Activated CD8-positive, alpha-beta T cell treated with anti-CD3 and anti-CD28 coated beads, Interleukin-2, amount 10 ng/mL, durations not matched to agents 7 days and 5 days (primary cell): Measurements from ENCODE around the gene PSMD13. TPM values are rescaled to one million over a fixed set of nuclear protein-coding genes. Genes with fewer than 3 reads are reported as not detected.
A peak's percentile ranks its signal among the peaks of the same experiment; 100 is the strongest.
"Not testable (repeated sequence)": the region's sequence is repeated elsewhere in the genome, so short reads cannot be mapped to it uniquely, and the experiment has no call there.

Source experiments
- ATAC-seq: fragments of 150-1000 bp; cut with Tn5 transposase; one replicate; pipeline ENCODE4 v1.10.0; 2021; ENCODE audit warnings: moderate library complexity
- CTCF ChIA-PET: fragments of 350-600 bp; sonication (Branson Sonifier 250); formaldehyde crosslinking; loops from one replicate; lab custom pipeline; 2021; ENCODE audit warnings: antibody characterized with exemption; lab: Charles Lee
- POLR2A ChIA-PET: fragments of 350-600 bp; sonication (Branson Sonifier 250); formaldehyde crosslinking; loops from one replicate; lab custom pipeline; 2021; ENCODE audit warnings: antibody characterized with exemption; lab: Charles Lee
- DNase-seq: peaks from one replicate; pipeline ENCODE4 v3.0.0-alpha.2; 2020
- H3K27ac Mint-ChIP-seq: one replicate; pipeline ENCODE4 v1.8.0; 2021; ENCODE audit warnings: mild to moderate bottlenecking, mixed read lengths
- H3K27me3 Mint-ChIP-seq: one replicate; pipeline ENCODE4 v1.8.0; 2021; ENCODE audit warnings: low read depth, mixed read lengths
- H3K36me3 Mint-ChIP-seq: one replicate; pipeline ENCODE4 v1.8.0; 2021; ENCODE audit warnings: low read depth, mixed read lengths
- H3K4me1 Mint-ChIP-seq: one replicate; pipeline ENCODE4 v1.8.0; 2021; ENCODE audit warnings: low read depth, mixed read lengths
- H3K4me3 Mint-ChIP-seq: one replicate; pipeline ENCODE4 v1.8.0; 2021; ENCODE audit warnings: mild to moderate bottlenecking, mixed read lengths
- H3K9me3 Mint-ChIP-seq: one replicate; pipeline ENCODE4 v1.8.0; 2022; ENCODE audit warnings: mixed read lengths; ENCODE audit not compliant: insufficient read depth
- total RNA-seq, 2 experiments: library from RNA; stranded (reverse); gene quantifications; one replicate each; pipeline ENCODE4 v1.2.3, GENCODE V29; 2021

The PSMD13 gene
- total RNA-seq, 2 experiments from 2014 or later: 164 to 173 TPM

DNA sequence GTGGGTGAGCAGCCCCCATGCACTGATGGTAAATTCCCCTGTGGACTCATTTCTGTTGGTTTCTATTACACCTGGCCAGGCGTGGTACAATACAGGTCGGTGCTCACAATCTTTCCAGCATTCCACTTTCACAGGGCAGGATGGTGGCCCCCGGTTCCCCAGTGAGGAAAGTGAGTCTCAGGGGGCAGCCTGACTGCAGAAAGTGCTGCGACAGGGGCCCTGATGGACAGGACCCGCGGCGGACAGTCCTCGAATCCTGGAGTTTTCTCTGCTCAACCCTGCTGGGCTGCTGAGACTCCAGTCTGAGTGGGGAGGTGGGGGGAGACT, 49.1 kb downstream of the PSMD13 start:
- H3K27me3 Mint-ChIP-seq: peaks cover 6% of the 10 kb centered on the region
- peaks cover 65% of the 10 kb centered on the region for H3K4me1 Mint-ChIP-seq
- ATAC-seq: no peak
- CTCF ChIA-PET: interaction anchor here (1.9 to 7.1 kb wide), 2 partner anchors 19 to 36 kb away, joined by 5 to 76 read pairs; no protein-coding TSS in a partner anchor
- no peaks in the 10 kb centered on the region for H3K9me3 Mint-ChIP-seq
- POLR2A ChIA-PET: interaction anchor here (0.6 to 5.7 kb wide), 3 partner anchors 18 to 78 kb away, joined by 3 to 41 read pairs (median 3); partner anchors contain the start of genes BET1L and RIC8A
- peak overlapping the region; percentile 18 for H3K4me3 Mint-ChIP-seq
- DNase-seq: peak; percentile 19
- peak overlapping the region; percentile 81 for H3K27ac Mint-ChIP-seq
- peaks cover 74% of the 10 kb centered on the region for H3K36me3 Mint-ChIP-seq

- Mint-ChIP-seq H3K27ac (peak overlapping the region; percentile 97), H3K4me1 (peaks cover 62% of the 10 kb centered on the region), H3K36me3 (peaks cover 69% of the 10 kb centered on the region), H3K4me3 (peak overlapping the region; percentile 94)
- H3K27me3 Mint-ChIP-seq, H3K9me3 Mint-ChIP-seq: not testable (repeated sequence)
- ATAC-seq (peak; percentile 1), DNase-seq (peak; percentile 90)
- ChIA-PET POLR2A (interaction anchor here (0.8 to 10.0 kb wide), 19 partner anchors 7 to 249 kb away, joined by 3 to 97 read pairs (median 7); partner anchors contain the start of genes BET1L, IFITM1, IFITM2 and IFITM5), CTCF (interaction anchor here (0.9 to 7.1 kb wide), 13 partner anchors 9 to 163 kb away, joined by 3 to 76 read pairs (median 5); partner anchors contain the start of genes NLRP6 and PTDSS2)
These were observed 50.4 kb downstream of the PSMD13 start for GRCh38 chr11:286977-287820.

DNA sequence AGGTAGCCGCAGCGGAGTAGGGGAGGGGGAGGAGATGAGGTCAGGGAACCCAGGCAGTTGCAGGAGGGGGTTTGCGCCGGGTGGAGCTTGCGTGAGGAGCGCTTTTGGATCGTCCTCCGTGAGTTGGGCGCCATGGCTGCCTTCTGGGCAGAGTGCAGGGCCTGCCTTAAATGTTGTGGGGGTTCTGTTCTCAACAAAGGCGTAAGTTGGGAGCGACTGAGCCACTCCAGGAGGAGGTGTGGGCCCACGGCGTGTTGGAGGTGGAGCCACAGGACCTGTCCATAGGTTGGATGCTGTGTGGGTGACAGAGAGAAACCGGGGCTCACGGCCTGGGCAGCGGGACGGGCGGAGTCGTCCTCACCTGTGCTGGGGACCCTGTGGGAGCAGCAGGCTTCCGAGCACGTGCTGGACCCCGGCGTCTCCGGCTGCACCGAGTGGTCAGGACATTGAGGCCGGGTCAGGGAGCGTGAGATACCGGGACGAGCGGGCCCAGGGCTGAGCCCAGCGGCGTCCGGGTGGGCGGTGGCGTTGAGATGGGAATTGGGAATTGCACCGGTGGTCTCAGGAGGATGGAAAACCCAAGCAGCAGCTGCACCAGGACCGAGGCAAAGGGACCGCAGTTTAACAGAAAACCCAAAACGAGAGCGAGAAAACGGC, 51.2 kb downstream of the PSMD13 start:
- POLR2A ChIA-PET: interaction anchor here (0.8 to 10.0 kb wide), 18 partner anchors 7 to 248 kb away, joined by 3 to 97 read pairs (median 8); partner anchors contain the start of genes BET1L, IFITM1, IFITM2 and IFITM5
- Mint-ChIP-seq H3K36me3 (peaks cover 67% of the 10 kb centered on the region), H3K4me1 (peaks cover 60% of the 10 kb centered on the region), H3K4me3 (peak overlapping the region; percentile 94), H3K27me3 (peaks cover 2% of the 10 kb centered on the region), H3K27ac (peak overlapping the region; percentile 97), H3K9me3 (no peaks in the 10 kb centered on the region)
- peak; percentile 87 for DNase-seq
- ATAC-seq: peak; percentile 50
- CTCF ChIA-PET: interaction anchor here (0.9 to 7.1 kb wide), 11 partner anchors 9 to 162 kb away, joined by 3 to 76 read pairs (median 5); partner anchors contain the start of genes NLRP6 and PTDSS2

DNA sequence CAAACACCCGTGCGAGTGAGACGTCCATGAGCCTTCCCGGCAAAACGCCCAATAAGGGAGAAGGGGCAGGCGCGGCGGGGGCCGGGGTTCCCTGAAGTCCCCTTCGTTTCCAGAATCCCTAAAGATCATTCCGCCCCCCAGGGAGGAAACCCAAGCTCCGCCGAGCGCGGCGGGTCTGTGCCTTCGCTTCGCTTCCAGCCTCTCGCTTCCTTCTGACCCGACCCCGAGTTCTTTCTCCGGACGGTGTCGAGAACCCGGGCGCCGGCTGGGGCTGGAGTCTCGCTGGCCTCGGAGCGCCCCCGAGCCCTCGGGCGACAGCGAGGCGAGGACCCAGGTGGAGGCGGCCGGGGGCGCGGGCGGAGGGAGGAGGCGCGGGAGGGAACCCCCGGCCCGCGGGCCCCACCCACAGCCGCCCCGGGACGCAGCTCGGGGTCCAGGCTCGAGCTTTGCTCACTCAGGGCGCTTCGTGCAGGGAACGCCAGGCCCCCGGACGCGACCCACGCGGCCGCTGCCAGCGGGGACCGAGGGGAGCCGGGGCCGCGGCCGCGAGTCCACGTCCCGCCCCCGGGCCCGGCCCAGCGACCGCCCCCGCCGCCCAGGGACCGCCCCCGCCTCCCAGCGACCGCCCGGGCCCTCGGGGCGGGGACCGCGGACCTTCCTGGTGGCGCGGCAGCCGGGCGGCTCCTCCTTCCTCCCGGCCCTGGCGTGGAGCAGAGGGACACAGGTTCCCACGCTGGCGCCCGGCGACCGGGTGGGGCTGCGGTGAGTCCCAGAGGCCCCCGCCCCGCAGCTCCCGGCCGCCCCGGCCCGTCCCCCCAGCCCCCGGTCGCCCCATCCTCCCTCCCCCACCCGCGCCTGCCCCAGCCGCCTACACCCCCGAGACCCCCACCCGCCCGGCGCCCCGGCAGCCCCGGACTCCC, 52.0 kb downstream of the PSMD13 start, which contains the start of gene PGGHG:
TSS of gene PGGHG (plus strand) at position 649 of the 920 bp plus-strand sequence. CDS start 691 bp downstream, outside the sequence.
- ChIA-PET CTCF (interaction anchor here (1.0 to 7.1 kb wide), 9 partner anchors 10 to 39 kb away, joined by 3 to 76 read pairs (median 5); partner anchors contain the start of gene NLRP6), POLR2A (interaction anchor here (0.6 to 10.0 kb wide), 20 partner anchors 8 to 119 kb away, joined by 3 to 97 read pairs (median 8); partner anchors contain the start of genes BET1L, IFITM1, IFITM2 and IFITM5)
- peak within 1 kb of the TSS; percentile 94 for H3K4me3 Mint-ChIP-seq
- ATAC-seq (peak; percentile 51), DNase-seq (peak; percentile 80)
- peaks cover 69% of the 10 kb centered on the region for H3K36me3 Mint-ChIP-seq
- H3K9me3 Mint-ChIP-seq: no peaks in the 10 kb centered on the region
- peak within 1 kb of the TSS; percentile 97 for H3K27ac Mint-ChIP-seq
- H3K4me1 Mint-ChIP-seq: peaks cover 61% of the 10 kb centered on the region
- peaks cover 2% of the 10 kb centered on the region for H3K27me3 Mint-ChIP-seq

DNA sequence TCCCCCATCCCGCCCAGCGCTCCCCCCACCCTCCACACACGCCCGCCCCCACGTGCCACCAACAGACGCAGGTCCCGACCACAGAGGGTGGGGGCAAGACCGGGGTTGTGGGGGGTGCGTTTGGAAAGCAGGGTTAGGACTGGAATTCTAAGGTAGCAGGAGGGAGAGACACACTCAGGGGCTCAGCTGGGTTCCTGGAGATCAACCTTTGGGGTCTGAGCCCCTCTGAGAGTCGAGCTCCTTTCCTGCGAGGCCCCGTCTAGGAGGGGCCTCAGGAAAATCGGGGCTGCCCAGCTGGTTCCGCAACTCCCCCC, 52.6 kb downstream of the PSMD13 start:
- H3K27me3 Mint-ChIP-seq: peaks cover 2% of the 10 kb centered on the region

DNA sequence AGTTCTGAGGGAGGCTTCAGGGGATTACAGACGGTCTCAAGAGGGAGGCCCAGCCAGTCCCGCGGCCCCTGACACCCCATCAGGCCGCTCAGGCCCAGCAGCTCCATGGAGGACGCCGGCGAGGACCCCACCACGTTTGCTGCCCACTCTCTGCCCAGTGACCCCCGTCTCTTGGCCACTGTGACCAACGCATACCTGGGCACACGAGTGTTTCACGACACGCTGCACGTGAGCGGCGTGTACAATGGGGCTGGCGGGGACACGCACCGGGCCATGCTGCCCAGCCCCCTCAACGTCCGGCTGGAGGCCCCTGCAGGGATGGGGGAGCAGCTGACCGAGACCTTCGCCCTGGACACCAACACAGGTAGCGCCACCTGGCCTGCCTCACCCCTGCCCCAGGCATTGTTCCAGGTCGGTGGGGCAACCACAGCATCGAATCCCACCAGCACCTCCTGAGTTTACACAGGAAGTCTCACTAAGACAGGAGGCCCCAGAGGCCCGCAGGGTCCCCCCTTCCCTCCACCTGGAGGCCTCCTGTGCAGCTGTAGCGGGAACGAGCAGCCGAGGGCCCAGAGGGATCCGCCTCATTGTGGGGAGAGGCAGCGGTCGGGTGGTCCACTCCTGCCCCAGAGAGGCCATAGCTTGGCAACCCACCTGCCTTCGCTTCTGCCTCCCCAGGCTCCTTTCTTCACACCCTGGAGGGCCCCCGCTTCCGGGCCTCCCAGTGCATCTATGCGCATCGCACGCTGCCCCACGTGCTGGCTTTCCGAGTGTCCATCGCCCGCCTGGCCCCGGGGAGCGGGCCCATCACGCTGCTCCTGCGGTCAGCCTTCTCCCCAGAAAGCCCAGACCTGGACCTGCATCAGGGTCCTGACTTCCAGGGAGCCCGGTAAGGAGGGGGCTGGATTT, 53.2 kb downstream of the PSMD13 start:
- Mint-ChIP-seq H3K36me3 (peaks cover 73% of the 10 kb centered on the region), H3K4me1 (peaks cover 71% of the 10 kb centered on the region), H3K9me3 (no peaks in the 10 kb centered on the region), H3K27me3 (peaks cover 2% of the 10 kb centered on the region), H3K27ac (peak overlapping the region; percentile 93), H3K4me3 (peak overlapping the region; percentile 88)
- ATAC-seq (peak; percentile 5), DNase-seq (peak; percentile 54)
- CTCF ChIA-PET: interaction anchor here (0.8 to 7.1 kb wide), 7 partner anchors 16 to 75 kb away, joined by 3 to 76 read pairs (median 3); no protein-coding TSS in a partner anchor
- POLR2A ChIA-PET: interaction anchor here (0.6 to 10.0 kb wide), 12 partner anchors 9 to 72 kb away, joined by 3 to 97 read pairs (median 27); partner anchors contain the start of genes IFITM1, IFITM2, IFITM5 and NLRP6

More for the DNA sequence above, 52.6 kb downstream of the PSMD13 start:
- CTCF ChIA-PET: interaction anchor here (1.0 to 7.1 kb wide), 5 partner anchors 16 to 39 kb away, joined by 3 to 76 read pairs (median 5); no protein-coding TSS in a partner anchor
- no peaks in the 10 kb centered on the region for H3K9me3 Mint-ChIP-seq
- peak overlapping the region; percentile 88 for H3K4me3 Mint-ChIP-seq
- peak overlapping the region; percentile 93 for H3K27ac Mint-ChIP-seq
- DNase-seq (peak; percentile 65), ATAC-seq (peak; percentile 0)
- peaks cover 66% of the 10 kb centered on the region for H3K4me1 Mint-ChIP-seq
- peaks cover 71% of the 10 kb centered on the region for H3K36me3 Mint-ChIP-seq
- POLR2A ChIA-PET: interaction anchor here (0.6 to 10.0 kb wide), 12 partner anchors 9 to 72 kb away, joined by 3 to 97 read pairs (median 27); partner anchors contain the start of genes IFITM1, IFITM2, IFITM5 and NLRP6

DNA sequence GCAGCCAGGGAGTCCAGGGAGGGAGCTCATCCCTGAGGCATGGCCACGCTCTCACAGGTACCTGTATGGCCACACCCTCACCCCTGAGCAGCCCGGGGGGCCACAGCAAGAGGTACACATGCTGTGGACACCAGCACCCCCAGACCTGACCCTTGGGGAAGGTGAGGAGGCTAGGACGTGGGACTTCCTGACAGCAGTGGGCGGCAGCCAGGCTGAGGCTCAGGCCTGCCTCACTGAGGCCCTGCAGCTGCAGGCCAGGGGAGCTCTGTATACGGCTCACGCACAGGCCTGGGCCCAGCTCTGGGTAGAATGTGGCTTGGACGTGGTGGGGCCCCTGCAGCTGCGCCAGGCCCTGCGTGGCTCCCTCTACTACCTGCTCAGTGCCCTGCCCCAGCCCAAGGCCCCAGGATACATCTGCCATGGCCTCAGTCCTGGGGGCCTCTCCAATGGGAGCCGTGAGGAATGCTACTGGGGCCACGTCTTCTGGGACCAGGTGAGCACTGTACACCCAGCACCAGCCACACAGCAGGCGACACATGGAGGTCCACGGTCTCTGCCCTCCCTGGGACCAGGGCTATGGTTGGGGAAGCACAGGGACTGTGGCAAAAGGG, 54.0 kb downstream of the PSMD13 start:
- peak overlapping the region; percentile 93 for H3K27ac Mint-ChIP-seq
- POLR2A ChIA-PET: interaction anchor here (0.6 to 10.0 kb wide), 8 partner anchors 9 to 64 kb away, joined by 3 to 97 read pairs (median 38); partner anchors contain the start of genes IFITM1, IFITM2, IFITM5 and NLRP6
- peak overlapping the region; percentile 88 for H3K4me3 Mint-ChIP-seq
- H3K36me3 Mint-ChIP-seq: peaks cover 73% of the 10 kb centered on the region
- H3K27me3 Mint-ChIP-seq: peaks cover 2% of the 10 kb centered on the region
- peaks cover 71% of the 10 kb centered on the region for H3K4me1 Mint-ChIP-seq
- no peak for ATAC-seq
- H3K9me3 Mint-ChIP-seq: no peaks in the 10 kb centered on the region
- peak; percentile 28 for DNase-seq
- CTCF ChIA-PET: interaction anchor here (0.8 to 7.1 kb wide), 5 partner anchors 15 to 74 kb away, joined by 3 to 76 read pairs (median 5); no protein-coding TSS in a partner anchor

GRCh38 chr11:291281-292210, 54.8 kb downstream of the PSMD13 start:
- peaks cover 2% of the 10 kb centered on the region for H3K27me3 Mint-ChIP-seq
- ATAC-seq (no peak), DNase-seq (no peak)
- peak overlapping the region; percentile 88 for H3K4me3 Mint-ChIP-seq
- POLR2A ChIA-PET: interaction anchor here (1.5 to 10.0 kb wide), 7 partner anchors 8 to 41 kb away, joined by 5 to 97 read pairs (median 41); partner anchors contain the start of genes IFITM1, IFITM5 and NLRP6
- peak overlapping the region; percentile 93 for H3K27ac Mint-ChIP-seq
- H3K4me1 Mint-ChIP-seq: peaks cover 70% of the 10 kb centered on the region
- no peaks in the 10 kb centered on the region for H3K9me3 Mint-ChIP-seq
- H3K36me3 Mint-ChIP-seq: peaks cover 75% of the 10 kb centered on the region
- CTCF ChIA-PET: interaction anchor here (1.0 to 7.1 kb wide), 2 partner anchors 18 to 42 kb away, joined by 3 to 76 read pairs; no protein-coding TSS in a partner anchor
